Transverse colon (tissue), 4 donors: ENCODE data around the gene MTRF1. TPM values are rescaled to one million over a fixed set of nuclear protein-coding genes. Genes with fewer than 3 reads are reported as not detected.
"Not testable (repeated sequence)": the region's sequence is repeated elsewhere in the genome, so short reads cannot be mapped to it uniquely, and the experiment has no call there.

Experiments used
- DNase-seq: peaks from one replicate; pipeline ENCODE4 v3.0.0-alpha.2; 2019
- H3K27ac ChIP-seq, 4 donors: fragments of 200-600 bp; sonication (generic); 2 replicates each; pipeline ENCODE4 v1.5.1; 2016 to 2018; ENCODE audit warnings: inconsistent platforms in 4 of 4
- H3K27me3 ChIP-seq: fragments of 200-600 bp; sonication (generic); 2 replicates; pipeline ENCODE4 v1.5.1; 2017; ENCODE audit warnings: inconsistent platforms
- H3K36me3 ChIP-seq, 4 donors: fragments of 200-600 bp; sonication (generic); 2 replicates each; pipeline ENCODE4 v1.5.1; 2017 to 2019; ENCODE audit warnings: inconsistent platforms in 4 of 4
- H3K4me1 ChIP-seq, 4 donors: fragments of 200-600 bp; sonication (generic); 2 replicates each; pipeline ENCODE4 v1.5.1; 2017 to 2020; ENCODE audit warnings: inconsistent platforms in 4 of 4
- H3K4me3 ChIP-seq, 4 donors: fragments of 200-600 bp; sonication (generic); 1 replicate in 1 of 4; 2 replicates in 3 of 4; pipeline versions ENCODE4 v1.5.1 to v1.6.1; 2017 to 2019; ENCODE audit warnings: inconsistent platforms in 4 of 4
- H3K9me3 ChIP-seq, 2 donors: fragments of 200-600 bp; sonication (generic); 2 replicates each; pipeline ENCODE4 v1.5.1; 2017 to 2019; ENCODE audit warnings: inconsistent platforms in 2 of 2
- CTCF ChIP-seq, 5 experiments: fragments of 200-600 bp in 3 of 5; fragments of 450-650 bp in 2 of 5; sonication (generic) in 3 of 5; IDR thresholded peaks; 1 replicate in 2 of 5; 2 replicates in 3 of 5; pipeline ENCODE4 v1.5.1; 2016 to 2017; ENCODE audit warnings: antibody characterized with exemption in 5 of 5, inconsistent platforms in 3 of 5, mild to moderate bottlenecking in 2 of 5, moderate library complexity in 1 of 5
- EP300 ChIP-seq: sonication (generic); formaldehyde crosslinking; IDR thresholded peaks from one replicate; pipeline ENCODE4 v1.6.1; 2017; ENCODE audit warnings: antibody characterized with exemption, low read depth
- POLR2A ChIP-seq: fragments of 450-650 bp; IDR thresholded peaks from one replicate; pipeline ENCODE4 v1.6.1; 2016; ENCODE audit warnings: antibody characterized with exemption, mild to moderate bottlenecking, moderate library complexity
- POLR2AphosphoS5 ChIP-seq, 3 donors: sonication (generic); formaldehyde crosslinking; IDR thresholded peaks; one replicate each; pipeline ENCODE4 v1.6.1; 2016; ENCODE audit warnings: antibody characterized with exemption in 3 of 3
- WGBS, 2 donors: methylation state at CpG; one replicate each; pipeline ENCODE4 v1.1.5; 2018; ENCODE audit warnings: low coverage in 1 of 2; 5-methylcytosine and 5-hydroxymethylcytosine counted together
- in situ Hi-C, 4 donors: fragments of 200-750 bp; cut with MboI; loops; one replicate each; pipeline versions ENCODE4 v1.15.0 to v1.15.1; 2017; ENCODE audit warnings: low sequenced_read_pairs in 3 of 4, low pct_ligation_motif_present in 1 of 4, low pct_unique_long_range_greater_than_20kb in 1 of 4
- intact Hi-C: fragments of 100-400 bp; cut with DNase I; formaldehyde crosslinking; loops from one replicate; pipeline ENCODE4 v1.15.1; 2023; ENCODE audit warnings: low total_unique reads
- total RNA-seq, 4 donors: library from RNA; depleted of rRNA; stranded (reverse); fragments of >200 nt; gene quantifications; one replicate each; pipeline ENCODE4 v1.1.0, GENCODE V29; 2016

The MTRF1 gene
- total RNA-seq, 4 donors from 2014 or later = 7.2 to 19.7 (median 12.7) TPM

GRCh38 chr13:41282129-41282571 lies 18.8 kb upstream of the MTRF1 start:
- no peak overlapping the region for H3K4me3 ChIP-seq
- no peaks in the 10 kb centered on the region for H3K27me3 ChIP-seq
- intact Hi-C loops (no loop called here), in situ Hi-C loops (no loop called here)
- WGBS, 2 donors = 82 to 87% methylated on average over 3 to 5 of the region's 5 CpGs
- no peaks in the 10 kb centered on the region for H3K4me1 ChIP-seq
- no peak for DNase-seq
- H3K36me3 ChIP-seq = no peaks in the 10 kb centered on the region
- H3K9me3 ChIP-seq = no peaks in the 10 kb centered on the region
- no peak for TF ChIP-seq POLR2A
- no peak for TF ChIP-seq POLR2AphosphoS5 (IDR thresholded peaks at IDR 0.05)
- no peak for TF ChIP-seq EP300
- no peak for TF ChIP-seq CTCF (IDR thresholded peaks at IDR 0.05)
- no peak overlapping the region for H3K27ac ChIP-seq

- 67% methylated on average over 2 of the region's 2 CpGs; no CpG with 5 or more reads in 1 of the 2 donors for WGBS, 2 donors
- H3K27ac ChIP-seq, H3K4me1 ChIP-seq, DNase-seq, H3K4me3 ChIP-seq, H3K36me3 ChIP-seq, in situ Hi-C loops, H3K9me3 ChIP-seq, H3K27me3 ChIP-seq, intact Hi-C loops: not testable (repeated sequence)
Observed at GRCh38 chr13:41279156-41279555, 15.8 kb upstream of the MTRF1 start.

DNA sequence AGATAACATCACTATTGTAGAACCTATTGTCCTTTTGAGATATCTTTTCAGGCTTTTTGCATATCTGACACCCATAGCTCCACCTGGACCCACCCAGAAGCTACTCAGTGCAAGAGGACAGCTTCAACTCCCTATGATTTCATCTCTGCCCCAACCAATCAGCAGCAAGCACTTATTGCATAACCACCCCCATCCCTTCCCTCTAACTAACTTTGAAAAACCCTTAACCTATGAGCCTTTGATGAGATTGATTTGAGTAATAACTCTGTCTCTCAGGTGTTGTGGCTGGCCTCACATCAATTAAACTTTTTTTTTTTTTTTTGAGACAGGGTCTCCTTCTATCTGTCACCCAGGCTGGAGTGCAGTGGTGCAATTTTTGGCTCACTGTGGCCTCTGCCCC lies 13.4 kb upstream of the MTRF1 start:
- Histone ChIP-seq H3K9me3 (no peaks in the 10 kb centered on the region), H3K27ac (no peak overlapping the region), H3K4me3 (no peak overlapping the region), H3K27me3 (no peaks in the 10 kb centered on the region), H3K36me3 (no peaks in the 10 kb centered on the region), H3K4me1 (no peaks in the 10 kb centered on the region)
- in situ Hi-C loops (no loop called here), intact Hi-C loops (no loop called here)
- TF ChIP-seq POLR2AphosphoS5 (IDR thresholded peaks at IDR 0.05) = no peak
- no peak for TF ChIP-seq CTCF (IDR thresholded peaks at IDR 0.05)
- TF ChIP-seq EP300 = no peak
- no peak for TF ChIP-seq POLR2A
- no peak for DNase-seq

DNA sequence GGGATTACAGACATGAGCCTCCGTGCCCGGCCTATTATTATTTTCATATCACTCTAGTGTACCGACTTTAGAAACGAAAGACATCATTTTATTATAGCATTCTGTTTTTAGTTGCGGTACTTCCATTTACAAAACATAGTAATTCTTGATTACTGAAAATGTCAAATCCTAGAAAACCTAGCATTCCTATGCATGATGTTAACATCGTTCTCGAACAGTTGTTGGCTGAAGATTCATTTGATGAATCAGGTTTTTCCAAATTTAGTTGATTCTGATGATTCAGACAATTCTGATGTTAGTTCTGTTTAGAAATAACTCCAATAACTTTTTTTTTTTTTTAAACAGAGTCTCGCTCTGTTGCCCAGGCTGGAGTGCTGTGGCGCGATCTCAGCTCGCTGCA lies 11.5 kb upstream of the MTRF1 start:
- Histone ChIP-seq H3K4me3 (no peak overlapping the region), H3K36me3 (no peaks in the 10 kb centered on the region), H3K4me1 (no peaks in the 10 kb centered on the region), H3K27me3 (no peaks in the 10 kb centered on the region), H3K9me3 (no peaks in the 10 kb centered on the region), H3K27ac (no peak overlapping the region)
- whole genome bisulfite sequencing, 2 donors = 96 to 97% methylated on average over 10 to 11 of the region's 11 CpGs
- intact Hi-C loops (no loop called here), in situ Hi-C loops (no loop called here)
- TF ChIP-seq POLR2AphosphoS5 (IDR thresholded peaks at IDR 0.05) = no peak
- no peak for TF ChIP-seq CTCF (IDR thresholded peaks at IDR 0.05)
- no peak for DNase-seq

DNA sequence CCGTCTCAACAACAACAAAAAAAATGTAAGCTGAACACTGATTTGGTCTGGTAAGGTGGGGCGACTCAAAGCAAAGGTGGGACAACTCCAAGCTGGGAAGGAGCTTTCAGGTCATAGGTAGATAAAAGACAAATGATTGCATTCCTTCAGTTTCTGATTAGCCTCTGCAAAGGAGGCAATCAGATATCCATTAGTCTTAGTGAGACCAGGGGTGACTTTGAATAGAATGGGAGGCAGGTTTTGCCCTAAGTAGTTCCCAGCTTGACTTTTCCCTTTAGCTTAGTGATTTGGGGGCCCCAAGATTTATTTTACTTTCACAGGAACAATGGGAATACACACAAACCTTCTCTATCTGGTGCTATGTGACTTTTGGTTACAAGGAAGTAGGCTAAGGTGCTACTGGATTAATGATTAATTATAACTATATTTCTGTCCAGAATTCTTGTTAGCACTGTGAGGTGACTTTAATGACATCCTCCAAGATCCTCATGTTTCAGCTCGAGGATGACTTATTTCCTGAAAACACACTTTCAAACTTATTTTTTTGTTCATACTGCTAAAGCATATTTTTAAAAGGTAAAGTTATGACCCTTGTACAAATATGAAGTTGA lies 10.6 kb upstream of the MTRF1 start:
- no peak for DNase-seq
- TF ChIP-seq POLR2AphosphoS5 (IDR thresholded peaks at IDR 0.05) (no peak), EP300 (no peak), CTCF (IDR thresholded peaks at IDR 0.05) (no peak)
- intact Hi-C loops (no loop called here), in situ Hi-C loops (no loop called here)
- H3K27ac ChIP-seq = no peak overlapping the region
- no peaks in the 10 kb centered on the region for H3K4me1 ChIP-seq
- no peak overlapping the region for H3K4me3 ChIP-seq
- H3K9me3 ChIP-seq = peaks cover 0 to 3% of the 10 kb centered on the region in 2 donors
- H3K27me3 ChIP-seq = no peaks in the 10 kb centered on the region
- no peaks in the 10 kb centered on the region for H3K36me3 ChIP-seq
- 45 to 76% methylated on average over 1 to 3 of the region's 3 CpGs for WGBS, 2 donors
